Measurements from ENCODE around the gene ZDHHC3. TPM values are rescaled to one million over a fixed set of nuclear protein-coding genes. Genes with fewer than 3 reads are reported as not detected.
"Not testable (repeated sequence)": the region's sequence is repeated elsewhere in the genome, so short reads cannot be mapped to it uniquely, and the experiment has no call there.

ZDHHC3 gene
- total RNA-seq, 1 donor from 2014 or later = 63.7 TPM

DNA sequence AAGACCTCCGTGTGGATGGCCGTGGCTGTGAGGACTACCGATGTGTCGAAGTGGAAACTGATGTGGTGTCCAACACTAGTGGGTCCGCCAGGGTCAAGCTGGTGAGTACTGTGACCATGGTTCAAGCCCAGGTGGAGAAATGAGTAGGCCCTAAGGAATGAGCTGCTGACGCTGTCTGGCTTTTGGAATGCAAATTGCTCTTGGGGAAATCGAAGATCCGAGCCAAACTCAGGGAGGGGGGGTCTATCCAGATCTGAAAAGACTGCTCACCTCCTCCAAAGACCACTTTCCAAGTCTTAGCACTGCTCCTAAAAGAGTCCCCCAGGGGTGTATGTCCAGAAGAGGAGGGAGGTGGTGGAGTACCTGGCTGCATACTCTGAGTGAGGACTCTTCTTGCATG, 13.2 kb upstream of the ZDHHC3 start:
- Mint-ChIP-seq H3K4me1 (peaks cover 11% of the 10 kb centered on the region), H3K4me3 (no peak overlapping the region), H3K36me3 (peaks cover 24% of the 10 kb centered on the region), H3K27ac (no peak overlapping the region), H3K9me3 (no peaks in the 10 kb centered on the region), H3K27me3 (ENCODE audit: low read depth) (no peaks in the 10 kb centered on the region)
- no peak for DNase-seq (ENCODE audit: low spot score in 2 of 2, unreplicated experiment in 2 of 2)
- TF ChIP-seq, protein P1, sequence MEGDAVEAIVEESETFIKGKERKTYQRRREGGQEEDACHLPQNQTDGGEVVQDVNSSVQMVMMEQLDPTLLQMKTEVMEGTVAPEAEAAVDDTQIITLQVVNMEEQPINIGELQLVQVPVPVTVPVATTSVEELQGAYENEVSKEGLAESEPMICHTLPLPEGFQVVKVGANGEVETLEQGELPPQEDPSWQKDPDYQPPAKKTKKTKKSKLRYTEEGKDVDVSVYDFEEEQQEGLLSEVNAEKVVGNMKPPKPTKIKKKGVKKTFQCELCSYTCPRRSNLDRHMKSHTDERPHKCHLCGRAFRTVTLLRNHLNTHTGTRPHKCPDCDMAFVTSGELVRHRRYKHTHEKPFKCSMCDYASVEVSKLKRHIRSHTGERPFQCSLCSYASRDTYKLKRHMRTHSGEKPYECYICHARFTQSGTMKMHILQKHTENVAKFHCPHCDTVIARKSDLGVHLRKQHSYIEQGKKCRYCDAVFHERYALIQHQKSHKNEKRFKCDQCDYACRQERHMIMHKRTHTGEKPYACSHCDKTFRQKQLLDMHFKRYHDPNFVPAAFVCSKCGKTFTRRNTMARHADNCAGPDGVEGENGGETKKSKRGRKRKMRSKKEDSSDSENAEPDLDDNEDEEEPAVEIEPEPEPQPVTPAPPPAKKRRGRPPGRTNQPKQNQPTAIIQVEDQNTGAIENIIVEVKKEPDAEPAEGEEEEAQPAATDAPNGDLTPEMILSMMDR (IDR thresholded peaks at IDR 0.05; ENCODE audit: unreplicated experiment) = no peak

DNA sequence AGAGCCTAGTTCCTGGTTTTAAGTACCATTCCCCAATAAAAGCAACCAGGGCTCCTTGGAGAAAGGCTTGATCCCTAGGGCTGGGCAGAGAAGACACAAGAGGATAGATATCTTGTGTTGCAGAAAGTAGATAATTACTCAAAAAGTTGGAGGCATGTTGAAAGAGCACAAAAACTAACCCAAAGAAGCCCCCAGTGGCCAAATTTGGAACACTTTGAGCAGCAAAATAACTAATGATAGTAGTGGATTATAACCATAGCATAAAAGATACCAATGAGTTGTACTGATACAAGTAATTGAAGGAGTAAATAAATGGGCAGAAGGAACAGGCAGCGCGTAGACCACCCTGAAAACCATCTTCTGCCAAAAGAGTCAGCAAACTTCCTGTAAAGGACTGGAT, 12.1 kb upstream of the ZDHHC3 start:
- TF ChIP-seq, protein P1 (IDR thresholded peaks at IDR 0.05; ENCODE audit: unreplicated experiment) = peak; percentile 57
- Mint-ChIP-seq H3K36me3 (peaks cover 23% of the 10 kb centered on the region), H3K9me3 (no peaks in the 10 kb centered on the region), H3K27me3 (ENCODE audit: low read depth) (no peaks in the 10 kb centered on the region), H3K4me1 (peaks cover 16% of the 10 kb centered on the region), H3K4me3 (no peak overlapping the region), H3K27ac (no peak overlapping the region)
- no peak for DNase-seq (ENCODE audit: low spot score in 2 of 2, unreplicated experiment in 2 of 2)

DNA sequence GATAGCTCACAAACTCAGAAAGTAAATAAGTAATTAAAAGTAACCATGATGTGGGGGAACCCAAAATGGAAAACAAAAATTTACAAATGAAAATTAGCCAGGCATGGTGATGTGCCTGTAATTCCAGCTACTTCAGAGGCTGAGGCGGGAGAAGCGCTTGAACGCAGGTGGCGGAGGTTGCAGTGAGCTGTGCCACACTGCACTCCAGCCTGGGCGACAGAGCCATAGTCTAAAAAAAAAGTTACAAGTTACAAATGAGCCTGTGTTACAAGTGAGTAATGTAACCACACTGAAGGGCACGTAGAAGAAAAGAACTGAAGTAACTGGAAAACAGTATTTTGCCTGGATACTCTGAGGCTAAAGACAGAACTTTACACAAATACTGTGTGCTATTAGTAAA, 11.4 kb upstream of the ZDHHC3 start:
- Mint-ChIP-seq H3K27me3 (ENCODE audit: low read depth) (no peaks in the 10 kb centered on the region), H3K9me3 (no peaks in the 10 kb centered on the region), H3K4me1 (peaks cover 18% of the 10 kb centered on the region), H3K27ac (no peak overlapping the region), H3K4me3 (no peak overlapping the region), H3K36me3 (peaks cover 16% of the 10 kb centered on the region)
- TF ChIP-seq, protein P1 (IDR thresholded peaks at IDR 0.05; ENCODE audit: unreplicated experiment) = no peak
- DNase-seq (ENCODE audit: low spot score in 2 of 2, unreplicated experiment in 2 of 2) = no peak

DNA sequence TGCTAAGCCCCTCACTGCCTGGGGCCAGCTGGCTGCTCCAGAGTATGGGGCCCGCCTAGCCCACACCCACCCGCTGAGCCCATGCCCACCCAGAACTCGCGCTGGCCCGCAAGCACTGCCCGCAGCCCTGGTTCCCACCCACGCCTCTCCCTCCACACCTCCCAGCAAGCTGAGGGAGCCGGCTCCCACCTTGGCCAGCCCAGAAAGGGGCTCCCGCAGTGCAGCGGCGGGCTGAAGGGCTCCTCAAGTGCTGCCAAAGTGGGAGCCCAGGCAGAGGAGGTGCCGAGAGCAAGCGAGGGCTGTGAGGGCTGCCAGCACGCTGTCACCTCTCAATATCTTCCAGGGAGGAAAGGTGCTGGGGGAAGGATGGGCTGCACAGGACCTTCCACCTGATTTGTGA, 10.4 kb upstream of the ZDHHC3 start:
- not testable (repeated sequence) for H3K27me3 Mint-ChIP-seq (ENCODE audit: low read depth); DNase-seq (ENCODE audit: low spot score in 2 of 2, unreplicated experiment in 2 of 2); H3K4me3 Mint-ChIP-seq; H3K27ac Mint-ChIP-seq; H3K9me3 Mint-ChIP-seq
- Mint-ChIP-seq H3K36me3 (peaks cover 13% of the 10 kb centered on the region), H3K4me1 (peaks cover 23% of the 10 kb centered on the region)

DNA sequence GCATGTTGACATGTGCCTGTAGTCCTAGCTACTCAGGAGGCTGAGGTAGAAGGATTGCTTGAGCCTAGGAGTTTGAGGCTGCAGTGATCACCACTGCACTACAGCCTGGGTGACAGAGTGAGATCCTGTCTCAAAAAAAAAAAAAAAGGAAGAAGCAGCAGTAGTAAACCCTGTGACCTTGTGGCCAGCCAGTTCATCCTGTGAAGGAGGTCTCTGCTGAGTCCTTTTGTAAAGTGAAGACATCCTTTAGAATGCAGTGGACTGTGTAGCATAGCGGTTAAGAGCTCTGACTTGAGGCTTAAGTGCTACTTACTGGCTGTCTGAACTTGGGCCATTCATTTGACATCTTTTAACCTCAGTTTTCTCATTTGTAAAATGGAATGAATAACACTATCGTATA, 8.4 kb upstream of the ZDHHC3 start:
- Mint-ChIP-seq H3K9me3 (no peaks in the 10 kb centered on the region), H3K4me3 (no peak overlapping the region), H3K4me1 (peaks cover 25% of the 10 kb centered on the region), H3K36me3 (peaks cover 13% of the 10 kb centered on the region), H3K27ac (no peak overlapping the region), H3K27me3 (ENCODE audit: low read depth) (no peaks in the 10 kb centered on the region)
- TF ChIP-seq, protein P1 (IDR thresholded peaks at IDR 0.05; ENCODE audit: unreplicated experiment) = no peak
- DNase-seq (ENCODE audit: low spot score in 2 of 2, unreplicated experiment in 2 of 2) = no peak

DNA sequence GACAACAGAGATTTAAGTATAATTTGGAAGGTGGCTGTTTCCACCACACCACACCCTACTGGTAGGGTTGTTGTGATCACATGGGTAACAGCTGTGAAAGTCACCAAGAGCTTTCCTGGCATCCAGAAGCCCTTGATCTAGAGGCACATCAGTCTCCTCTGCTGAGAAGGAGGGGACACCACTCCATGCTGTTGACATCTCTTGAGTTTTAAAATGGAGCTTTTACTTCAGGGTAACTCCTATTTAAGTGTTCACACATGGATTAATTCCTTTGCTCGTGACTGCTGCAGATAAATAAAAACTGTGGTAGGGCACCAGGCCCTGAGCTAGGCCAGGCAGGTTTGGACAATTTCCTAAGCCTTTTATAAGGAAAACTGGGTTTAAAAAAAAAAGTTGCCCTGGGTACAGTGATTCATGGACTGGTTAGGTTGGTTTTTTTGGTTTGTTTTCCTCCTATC, 7.5 kb upstream of the ZDHHC3 start:
- Mint-ChIP-seq H3K27me3 (ENCODE audit: low read depth) (no peaks in the 10 kb centered on the region), H3K4me3 (no peak overlapping the region), H3K4me1 (peaks cover 26% of the 10 kb centered on the region), H3K27ac (peak overlapping the region; percentile 56), H3K9me3 (no peaks in the 10 kb centered on the region), H3K36me3 (peaks cover 13% of the 10 kb centered on the region)
- DNase-seq (ENCODE audit: low spot score in 2 of 2, unreplicated experiment in 2 of 2) = no peak
- TF ChIP-seq, protein P1 (IDR thresholded peaks at IDR 0.05; ENCODE audit: unreplicated experiment) = no peak

Measured in mesothelial cell of epicardium (in vitro differentiated cells).